ENCODE measurements around the gene FIBP.

DNA sequence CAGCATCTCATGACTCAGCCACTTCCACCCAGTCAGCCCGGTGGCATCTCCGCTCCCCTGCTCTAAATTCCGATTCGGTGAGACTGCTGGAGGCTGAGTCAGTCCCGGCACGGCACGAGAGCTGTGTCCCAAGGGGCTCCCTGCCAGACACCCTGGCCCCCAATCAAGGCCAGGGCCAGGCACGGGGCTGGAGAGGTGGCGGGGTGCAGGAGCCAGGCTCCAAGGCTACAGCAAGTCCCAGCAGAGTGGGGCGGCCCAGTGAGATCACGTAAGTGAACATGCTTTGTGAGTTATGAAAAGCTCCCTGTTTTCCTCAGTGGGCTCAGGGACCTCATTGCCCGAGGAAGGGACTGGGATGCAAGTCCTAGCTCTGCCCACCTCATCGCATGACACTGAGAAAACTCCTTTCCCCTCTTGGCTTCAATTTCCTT lies 27.6 kb upstream of the FIBP start:
- TF ChIP-seq EZH2 (IDR thresholded peaks at IDR 0.05; ENCODE audit: borderline replicate concordance, insufficient read depth, low read length, poor library complexity, severe bottlenecking) (no peak), POLR2AphosphoS5 (IDR thresholded peaks at IDR 0.05) (no peak), SMC3 (conservative IDR thresholded peaks at IDR 0.05; ENCODE audit: poor library complexity) (no peak), EP300 (conservative IDR thresholded peaks at IDR 0.05; ENCODE audit: poor library complexity, severe bottlenecking) (no peak), TAF1 (IDR thresholded peaks at IDR 0.05; ENCODE audit: low read depth) (no peak)
- TF ChIP-seq, protein P1, sequence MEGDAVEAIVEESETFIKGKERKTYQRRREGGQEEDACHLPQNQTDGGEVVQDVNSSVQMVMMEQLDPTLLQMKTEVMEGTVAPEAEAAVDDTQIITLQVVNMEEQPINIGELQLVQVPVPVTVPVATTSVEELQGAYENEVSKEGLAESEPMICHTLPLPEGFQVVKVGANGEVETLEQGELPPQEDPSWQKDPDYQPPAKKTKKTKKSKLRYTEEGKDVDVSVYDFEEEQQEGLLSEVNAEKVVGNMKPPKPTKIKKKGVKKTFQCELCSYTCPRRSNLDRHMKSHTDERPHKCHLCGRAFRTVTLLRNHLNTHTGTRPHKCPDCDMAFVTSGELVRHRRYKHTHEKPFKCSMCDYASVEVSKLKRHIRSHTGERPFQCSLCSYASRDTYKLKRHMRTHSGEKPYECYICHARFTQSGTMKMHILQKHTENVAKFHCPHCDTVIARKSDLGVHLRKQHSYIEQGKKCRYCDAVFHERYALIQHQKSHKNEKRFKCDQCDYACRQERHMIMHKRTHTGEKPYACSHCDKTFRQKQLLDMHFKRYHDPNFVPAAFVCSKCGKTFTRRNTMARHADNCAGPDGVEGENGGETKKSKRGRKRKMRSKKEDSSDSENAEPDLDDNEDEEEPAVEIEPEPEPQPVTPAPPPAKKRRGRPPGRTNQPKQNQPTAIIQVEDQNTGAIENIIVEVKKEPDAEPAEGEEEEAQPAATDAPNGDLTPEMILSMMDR (IDR thresholded peaks at IDR 0.05; ENCODE audit: poor library complexity, severe bottlenecking), result no peak
- TF ChIP-seq, protein P2, sequence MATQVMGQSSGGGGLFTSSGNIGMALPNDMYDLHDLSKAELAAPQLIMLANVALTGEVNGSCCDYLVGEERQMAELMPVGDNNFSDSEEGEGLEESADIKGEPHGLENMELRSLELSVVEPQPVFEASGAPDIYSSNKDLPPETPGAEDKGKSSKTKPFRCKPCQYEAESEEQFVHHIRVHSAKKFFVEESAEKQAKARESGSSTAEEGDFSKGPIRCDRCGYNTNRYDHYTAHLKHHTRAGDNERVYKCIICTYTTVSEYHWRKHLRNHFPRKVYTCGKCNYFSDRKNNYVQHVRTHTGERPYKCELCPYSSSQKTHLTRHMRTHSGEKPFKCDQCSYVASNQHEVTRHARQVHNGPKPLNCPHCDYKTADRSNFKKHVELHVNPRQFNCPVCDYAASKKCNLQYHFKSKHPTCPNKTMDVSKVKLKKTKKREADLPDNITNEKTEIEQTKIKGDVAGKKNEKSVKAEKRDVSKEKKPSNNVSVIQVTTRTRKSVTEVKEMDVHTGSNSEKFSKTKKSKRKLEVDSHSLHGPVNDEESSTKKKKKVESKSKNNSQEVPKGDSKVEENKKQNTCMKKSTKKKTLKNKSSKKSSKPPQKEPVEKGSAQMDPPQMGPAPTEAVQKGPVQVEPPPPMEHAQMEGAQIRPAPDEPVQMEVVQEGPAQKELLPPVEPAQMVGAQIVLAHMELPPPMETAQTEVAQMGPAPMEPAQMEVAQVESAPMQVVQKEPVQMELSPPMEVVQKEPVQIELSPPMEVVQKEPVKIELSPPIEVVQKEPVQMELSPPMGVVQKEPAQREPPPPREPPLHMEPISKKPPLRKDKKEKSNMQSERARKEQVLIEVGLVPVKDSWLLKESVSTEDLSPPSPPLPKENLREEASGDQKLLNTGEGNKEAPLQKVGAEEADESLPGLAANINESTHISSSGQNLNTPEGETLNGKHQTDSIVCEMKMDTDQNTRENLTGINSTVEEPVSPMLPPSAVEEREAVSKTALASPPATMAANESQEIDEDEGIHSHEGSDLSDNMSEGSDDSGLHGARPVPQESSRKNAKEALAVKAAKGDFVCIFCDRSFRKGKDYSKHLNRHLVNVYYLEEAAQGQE (IDR thresholded peaks at IDR 0.05; ENCODE audit: borderline replicate concordance), result no peak

Data from neural cell (in vitro differentiated cells).